Measurements from ENCODE around the gene OR11A1. TPM values are rescaled to one million over a fixed set of nuclear protein-coding genes. Genes with fewer than 3 reads are reported as not detected.

Gene OR11A1
- total RNA-seq, 5 donors from 2014 or later (not counting 1 experiment from before 2014, with no cell fraction given): not detected

DNA sequence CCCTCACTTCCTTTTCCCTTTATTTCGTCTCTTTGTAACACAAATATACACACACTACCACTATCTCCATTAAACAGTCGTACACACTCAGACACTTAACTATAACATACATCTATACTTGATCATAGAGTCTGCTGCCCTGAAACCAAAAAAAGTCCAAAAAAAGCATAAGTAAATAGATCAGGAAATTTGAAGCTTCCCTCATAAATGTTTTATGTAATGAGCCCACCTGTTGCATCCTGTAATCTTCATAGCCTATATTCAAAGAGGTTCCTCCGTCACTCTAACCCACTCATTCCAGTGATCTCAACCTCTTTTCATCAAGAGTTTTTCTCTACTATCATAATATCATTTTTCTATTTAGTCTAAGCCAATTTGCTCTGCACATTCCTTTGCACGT is 68.3 kb downstream of the OR11A1 start:
- WGBS (ENCODE audit: insufficient coverage): 39% methylated on average over 2 of the region's 4 CpGs
- Mint-ChIP-seq H3K9me3 (no peaks in the 10 kb centered on the region), H3K4me1 (no peaks in the 10 kb centered on the region), H3K27me3 (peaks cover 30 to 38% of the 10 kb centered on the region in 2 donors), H3K36me3 (no peaks in the 10 kb centered on the region), H3K27ac (no peak overlapping the region), H3K4me3 (no peak overlapping the region)
- no peak overlapping the region for H3K4me3 ChIP-seq (ENCODE audit: control insufficient read depth in 1 of 2, extremely low read depth in 1 of 2, low read length in 1 of 2)
- H3K4me1 ChIP-seq (ENCODE audit: control insufficient read depth in 1 of 2, extremely low read depth in 1 of 2, insufficient read depth in 2 of 2, low read length in 2 of 2): no peaks in the 10 kb centered on the region
- no peaks in the 10 kb centered on the region for H3K9me3 ChIP-seq
- POLR2A ChIA-PET: no interaction called here
- CTCF ChIA-PET: no interaction called here
- no peak overlapping the region for H3K27ac ChIP-seq (ENCODE audit: low read length)
- no peaks in the 10 kb centered on the region for H3K36me3 ChIP-seq (ENCODE audit: control insufficient read depth in 2 of 2, extremely low read depth in 1 of 2, insufficient read depth in 1 of 2, low read length in 1 of 2)
- DNase-seq (no peak), ATAC-seq (replicated peaks in 1 of 4) (no peak)
- peaks cover 0 to 15% of the 10 kb centered on the region in 2 experiments for H3K27me3 ChIP-seq (replicated peaks in 1 of 2; ENCODE audit: control insufficient read depth in 2 of 2, extremely low read depth in 1 of 2, insufficient read depth in 2 of 2, low read length in 1 of 2)

DNA sequence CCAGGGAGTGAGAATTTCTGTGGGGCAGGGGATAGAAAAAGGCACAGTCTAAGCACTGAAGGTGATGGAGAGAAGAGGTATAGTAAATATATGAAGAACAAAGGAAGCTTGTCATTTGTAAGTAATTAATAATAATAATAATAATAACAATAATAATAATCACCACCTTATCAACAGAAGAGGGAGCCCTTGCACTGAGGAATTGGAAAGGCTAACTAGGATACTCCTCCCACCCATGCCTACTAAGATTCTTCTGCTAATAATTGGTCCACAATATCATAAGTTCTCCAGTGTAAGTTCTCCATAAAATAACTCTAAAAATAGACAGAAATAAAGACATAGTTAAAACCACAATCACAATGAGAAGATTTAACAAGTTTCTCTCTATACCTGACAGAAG is 80.9 kb downstream of the OR11A1 start:
- peaks cover 32% of the 10 kb centered on the region in 2 donors for H3K27me3 Mint-ChIP-seq
- ChIA-PET CTCF (no interaction called here), POLR2A (no interaction called here)
- H3K4me1 Mint-ChIP-seq: no peaks in the 10 kb centered on the region
- Histone ChIP-seq H3K4me3 (ENCODE audit: control insufficient read depth in 1 of 2, extremely low read depth in 1 of 2, low read length in 1 of 2) (no peak overlapping the region), H3K36me3 (ENCODE audit: control insufficient read depth in 2 of 2, extremely low read depth in 1 of 2, insufficient read depth in 1 of 2, low read length in 1 of 2) (no peaks in the 10 kb centered on the region), H3K4me1 (ENCODE audit: control insufficient read depth in 1 of 2, extremely low read depth in 1 of 2, insufficient read depth in 2 of 2, low read length in 2 of 2) (no peaks in the 10 kb centered on the region), H3K27ac (ENCODE audit: low read length) (no peak overlapping the region), H3K27me3 (replicated peaks in 1 of 2; ENCODE audit: control insufficient read depth in 2 of 2, extremely low read depth in 1 of 2, insufficient read depth in 2 of 2, low read length in 1 of 2) (peaks cover 0 to 11% of the 10 kb centered on the region in 2 experiments), H3K9me3 (no peaks in the 10 kb centered on the region)
- no peaks in the 10 kb centered on the region for H3K36me3 Mint-ChIP-seq
- no peaks in the 10 kb centered on the region for H3K9me3 Mint-ChIP-seq
- DNase-seq (no peak), ATAC-seq (replicated peaks in 1 of 4) (no peak)
- no peak overlapping the region for H3K27ac Mint-ChIP-seq
- no peak overlapping the region for H3K4me3 Mint-ChIP-seq

Other genes with a start within 250 kb of the OR11A1 start
- not detected for gene OR14J1, start 155.4 kb downstream of the OR11A1 start, total RNA-seq
- not detected for gene OR5V1, start 88.2 kb downstream of the OR11A1 start, total RNA-seq
- gene OR12D3, start 81.8 kb downstream of the OR11A1 start, total RNA-seq: not detected
- not detected for gene OR12D2, start 61.4 kb downstream of the OR11A1 start, total RNA-seq
- gene OR12D1, start 42.1 kb downstream of the OR11A1 start, total RNA-seq: not detected
- not detected for gene OR10C1, start 17.8 kb downstream of the OR11A1 start, total RNA-seq
- not detected for gene OR2H1, start 84 bp upstream of the OR11A1 start, total RNA-seq
- not detected for gene MAS1L, start 30.9 kb upstream of the OR11A1 start, total RNA-seq
- under 1 TPM in 1 of 5 donors, not detected in 4; 0.32 TPM for gene UBD, start 102.7 kb upstream of the OR11A1 start, total RNA-seq
- gene OR2H2, start 128.1 kb upstream of the OR11A1 start, total RNA-seq: not detected
- 10 to 100 TPM; 48.0 to 82.7 (median 74.8) TPM for gene GABBR1, start 176.1 kb upstream of the OR11A1 start, total RNA-seq
- gene MOG, start 200.0 kb upstream of the OR11A1 start, total RNA-seq: not detected
- gene ZFP57, start 224.1 kb upstream of the OR11A1 start, total RNA-seq: 1 to 10 TPM in 1 of 5 donors, not detected in 4; 1.0 TPM